HG02623 (cell line): Measurements from ENCODE around the gene DCLK2.
A peak's percentile ranks its signal among the peaks of the same experiment; 100 is the strongest.

ENCODE experiments used
- ATAC-seq: cut with Tn5 transposase; IDR thresholded peaks from one replicate; pipeline ENCODE4 v1.9.1; 2021; ENCODE audit warnings: moderate library complexity; ENCODE audit not compliant: unreplicated experiment

The DCLK2 gene

GRCh38 chr4:150078041-150078578, at the start of gene DCLK2:
TSS of gene DCLK2 (plus strand) at chr4:150078445. CDS start at chr4:150079028, 583 bp downstream.
- no peak for ATAC-seq

- ATAC-seq, result no peak
These were observed 45.7 kb upstream of the DCLK2 start for GRCh38 chr4:150032541-150032940.

DNA sequence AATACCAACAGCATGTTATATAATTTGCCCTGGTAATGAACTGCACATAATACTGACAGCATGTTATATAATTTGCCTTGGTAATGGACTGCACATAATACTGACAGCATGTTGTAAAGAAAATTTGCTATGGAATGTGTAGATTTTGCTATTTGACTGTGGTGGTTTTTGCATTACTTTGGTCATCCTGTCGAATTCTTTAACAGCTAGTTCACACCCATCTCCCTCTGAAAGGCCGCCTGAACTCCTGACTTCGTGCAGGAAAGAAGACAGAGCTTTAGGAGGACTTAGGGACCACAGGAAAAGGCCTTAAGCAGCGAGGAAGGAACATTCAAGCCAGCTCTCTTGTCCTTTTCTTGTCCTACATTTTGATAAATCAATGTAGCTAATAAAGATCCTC, 45.2 kb upstream of the DCLK2 start:
- no peak for ATAC-seq

GRCh38 chr4:150033901-150034300, 44.3 kb upstream of the DCLK2 start:
- no peak for ATAC-seq

- no peak for ATAC-seq
These were observed 40.9 kb upstream of the DCLK2 start for GRCh38 chr4:150037251-150037856.

GRCh38 chr4:150038335-150039076, 39.7 kb upstream of the DCLK2 start:
- ATAC-seq, result peak; percentile 86

- ATAC-seq, result no peak
These were observed 38.7 kb upstream of the DCLK2 start for GRCh38 chr4:150039274-150040127.

GRCh38 chr4:150044517-150044916, 33.7 kb upstream of the DCLK2 start:
- no peak for ATAC-seq

DNA sequence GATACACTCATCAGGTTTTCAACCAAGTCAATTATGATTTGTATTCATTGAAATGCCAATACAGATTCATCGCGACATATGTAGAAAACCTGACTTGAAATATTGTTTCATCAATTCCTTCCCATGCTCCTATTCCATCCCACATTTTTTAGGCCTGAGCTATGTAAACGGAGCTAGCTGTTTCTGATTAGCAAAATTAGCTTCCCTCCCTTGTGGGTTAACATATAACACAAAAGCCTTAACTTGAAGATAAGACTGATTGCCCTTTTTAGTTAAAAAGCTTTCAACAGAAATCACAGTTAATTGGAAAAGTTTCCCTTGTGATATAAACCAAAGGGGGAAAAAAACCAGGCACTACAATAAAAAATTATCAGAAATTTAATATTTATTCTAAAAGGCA, 32.8 kb upstream of the DCLK2 start:
- ATAC-seq, result no peak

GRCh38 chr4:150046728-150047217, 31.5 kb upstream of the DCLK2 start:
- ATAC-seq, result no peak

DNA sequence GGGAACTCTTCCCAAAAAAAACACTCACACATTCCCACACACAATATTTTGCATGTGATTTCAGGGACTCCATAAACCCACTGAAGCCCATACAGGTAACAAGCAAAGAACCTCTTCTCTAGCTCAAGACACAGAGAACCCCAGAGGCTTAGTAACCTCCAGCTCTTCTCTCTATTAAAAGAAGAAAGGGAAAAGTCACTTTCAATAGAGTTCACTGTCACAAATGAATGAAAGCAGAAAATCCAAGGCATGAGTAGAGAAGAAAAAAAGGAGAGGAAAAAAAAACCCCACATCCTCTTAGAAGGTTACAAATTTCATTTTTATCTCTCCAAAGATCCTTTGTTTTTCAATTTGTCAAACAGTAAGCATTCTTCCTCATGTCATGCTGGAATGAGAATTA, 30.7 kb upstream of the DCLK2 start:
- no peak for ATAC-seq

DNA sequence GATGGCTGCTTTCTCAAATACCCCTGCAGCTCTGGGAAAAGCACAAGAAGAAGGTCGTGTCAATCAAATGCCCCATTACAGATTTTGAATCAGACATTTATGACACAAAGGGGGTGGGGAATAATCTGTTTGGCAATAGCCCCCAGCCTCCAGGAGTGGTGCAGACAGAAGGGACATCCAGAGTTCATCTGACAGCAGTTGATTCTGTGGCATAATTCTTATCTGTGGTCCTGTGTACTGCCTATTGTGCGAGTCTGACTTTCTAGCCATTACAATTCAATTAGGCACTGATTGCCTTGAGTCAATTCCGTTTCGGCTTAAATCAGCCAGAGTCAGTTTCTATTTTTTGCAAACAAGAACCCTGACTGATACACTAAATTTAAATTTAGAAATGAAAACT, 28.6 kb upstream of the DCLK2 start:
- ATAC-seq, result no peak

DNA sequence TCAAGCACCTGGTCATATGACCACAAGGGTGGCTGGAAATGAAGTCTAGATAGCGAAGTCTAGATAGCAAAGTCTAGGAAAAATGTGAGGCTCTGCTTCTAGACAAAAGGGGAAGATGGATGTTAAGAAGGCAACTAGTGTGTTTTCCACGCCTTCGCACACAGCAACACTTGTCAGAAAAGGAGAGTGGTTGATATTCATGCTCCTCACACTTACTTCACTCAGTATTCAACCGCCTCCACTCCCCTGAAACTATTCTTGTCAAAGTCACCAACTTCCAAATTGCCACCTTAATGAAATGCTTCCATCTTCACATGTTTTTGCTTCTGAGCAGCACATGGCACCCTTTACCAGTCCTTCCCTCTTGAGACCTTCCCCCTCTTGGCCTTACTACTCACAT, 27.7 kb upstream of the DCLK2 start:
- no peak for ATAC-seq

DNA sequence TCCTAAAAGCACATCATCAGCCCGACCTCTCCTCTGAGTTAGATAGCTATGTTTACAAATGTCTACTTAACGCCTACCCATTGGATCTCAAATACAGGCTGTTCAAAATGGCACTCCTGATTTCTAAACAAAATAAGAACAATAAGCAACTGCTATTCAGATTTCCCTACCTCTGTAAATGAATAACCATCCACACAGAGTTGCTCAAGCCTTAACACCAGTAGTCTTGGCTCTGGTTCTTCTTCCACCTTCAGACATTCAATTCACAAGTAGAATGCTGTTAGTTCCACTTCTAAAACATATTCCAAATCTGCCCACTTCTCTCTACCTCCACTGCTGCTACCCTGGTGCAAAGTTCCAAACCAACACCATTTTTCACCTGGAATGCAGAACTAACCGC, 27.1 kb upstream of the DCLK2 start:
- ATAC-seq, result no peak

DNA sequence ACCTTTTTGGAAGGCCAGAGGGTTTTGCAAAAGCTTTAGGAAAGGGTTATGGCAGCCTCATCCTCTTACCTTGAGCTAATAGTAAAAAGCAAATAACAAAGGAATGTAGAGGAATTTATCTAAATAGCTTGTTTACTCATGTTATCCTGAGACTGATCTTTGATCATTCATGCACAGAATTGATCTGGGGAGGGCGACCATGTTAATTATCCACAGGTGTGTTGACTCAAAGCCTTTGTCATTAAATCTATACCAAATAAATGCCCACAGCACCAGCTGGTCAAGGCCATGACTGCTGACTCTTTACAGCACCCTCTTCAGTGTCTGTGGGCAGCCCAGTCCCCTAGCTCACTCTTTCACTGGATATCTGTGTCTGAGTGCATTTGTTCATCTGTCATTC, 22.8 kb upstream of the DCLK2 start:
- no peak for ATAC-seq

- ATAC-seq, result no peak
These were observed 21.7 kb upstream of the DCLK2 start for GRCh38 chr4:150056569-150056968.

DNA sequence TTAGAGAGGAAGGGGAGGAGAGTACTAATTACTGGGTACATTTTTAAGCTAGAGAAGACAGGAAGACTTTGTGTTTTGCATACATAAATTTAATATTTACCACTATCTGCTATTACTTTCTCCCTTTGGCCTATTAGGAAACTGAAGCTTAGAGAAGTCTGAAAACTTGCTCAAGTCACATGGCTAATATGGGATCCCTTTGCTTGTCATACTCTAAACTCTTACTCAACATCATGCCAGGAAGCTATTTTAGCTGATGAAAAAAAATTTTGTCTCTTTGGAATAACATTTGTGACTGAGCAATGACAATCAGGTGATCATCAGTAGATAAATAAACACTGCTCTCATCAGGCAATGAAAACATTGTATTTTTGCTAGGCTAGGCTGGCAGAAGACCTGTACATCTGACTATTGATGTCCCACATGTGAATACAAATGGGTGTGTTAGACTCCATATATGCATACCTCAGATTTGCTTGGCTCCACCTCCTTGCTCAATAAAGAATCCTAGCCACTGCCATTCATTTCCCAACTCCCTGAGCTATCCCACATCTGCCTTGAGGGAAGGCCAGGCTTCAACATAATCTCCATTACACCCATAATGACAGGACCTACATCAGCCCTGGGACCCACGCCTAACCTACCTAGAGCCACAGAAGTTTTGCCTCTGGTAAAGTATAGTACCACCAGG, 17.0 kb upstream of the DCLK2 start:
- no peak for ATAC-seq

DNA sequence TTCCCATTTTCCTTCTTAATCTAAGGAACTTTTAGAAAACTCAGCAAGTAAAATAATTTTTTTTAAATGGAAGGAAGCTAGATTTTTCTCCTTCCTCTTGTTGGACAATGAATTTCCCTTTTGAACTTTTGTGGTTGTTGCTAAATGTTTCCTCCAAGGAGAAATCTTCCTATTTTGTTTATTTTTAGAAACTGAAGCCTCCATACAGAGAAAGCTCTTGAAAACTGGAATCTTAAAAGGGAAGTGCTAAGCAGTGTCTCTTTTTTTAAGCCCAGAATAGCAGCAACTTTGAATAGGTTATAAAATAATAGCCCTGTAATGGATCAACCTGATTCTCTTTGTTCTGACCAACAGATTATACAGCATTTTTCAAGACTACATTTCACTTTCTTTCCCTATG, 15.1 kb upstream of the DCLK2 start:
- ATAC-seq, result no peak

- ATAC-seq, result no peak
These were observed 12.5 kb upstream of the DCLK2 start for GRCh38 chr4:150065740-150066139.

- ATAC-seq, result no peak
These were observed 10.4 kb upstream of the DCLK2 start for GRCh38 chr4:150067859-150068258.
